ENCODE measurements around the gene RPH3AL.

DNA sequence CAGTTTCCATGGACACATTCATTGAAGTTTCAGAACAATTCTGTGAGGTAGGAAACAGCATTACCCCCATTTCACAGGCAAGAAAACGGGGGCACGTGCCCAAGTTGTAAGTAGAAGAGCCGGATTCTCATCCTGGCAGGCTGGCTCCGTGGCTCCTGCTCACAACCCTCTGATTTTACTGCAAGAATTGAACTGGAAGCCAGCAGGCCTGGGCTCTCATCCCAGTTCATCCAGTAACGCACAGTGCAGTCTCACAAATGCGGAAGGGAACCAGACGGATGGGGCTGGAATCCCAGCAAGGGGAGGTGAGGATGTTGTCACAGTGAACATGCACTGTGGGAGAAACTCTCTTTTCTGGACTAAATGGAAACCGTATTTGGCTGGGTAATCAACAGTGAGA is 130.4 kb downstream of the RPH3AL start:
- TF ChIP-seq GATA2 (IDR thresholded peaks at IDR 0.05; ENCODE audit: low read depth, low read length) (no peak), GATA3 (IDR thresholded peaks at IDR 0.05; ENCODE audit: low read depth, low read length) (no peak)

Measured in SH-SY5Y (cell line).